T-helper 1 cell treated with Interleukin-12 subunit alpha and Interleukin-12 subunit beta and Interleukin-4 antibody, amounts not matched to agents 30 μg/mL and 1 μg/mL, for 36 hours (primary cell): ENCODE data around the gene TRIM71.

Source experiments
- H3K27ac Mint-ChIP-seq: one replicate; pipeline ENCODE4 v1.8.0; 2021; ENCODE audit warnings: mild to moderate bottlenecking, mixed read lengths
- H3K27me3 Mint-ChIP-seq: one replicate; pipeline ENCODE4 v1.8.0; 2021; ENCODE audit warnings: low read depth, mixed read lengths
- H3K36me3 Mint-ChIP-seq: one replicate; pipeline ENCODE4 v1.8.0; 2021; ENCODE audit warnings: low read depth, mixed read lengths
- H3K4me1 Mint-ChIP-seq: one replicate; pipeline ENCODE4 v1.8.0; 2021; ENCODE audit warnings: low read depth, mixed read lengths
- H3K4me3 Mint-ChIP-seq: one replicate; pipeline ENCODE4 v1.8.0; 2021; ENCODE audit warnings: mild to moderate bottlenecking, moderate library complexity, mixed read lengths
- H3K9me3 Mint-ChIP-seq: one replicate; pipeline ENCODE4 v1.8.0; 2021; ENCODE audit warnings: mixed read lengths

TRIM71 gene

GRCh38 chr3:32831062-32831461 is 13.3 kb downstream of the TRIM71 start:
- Mint-ChIP-seq H3K9me3 (no peaks in the 10 kb centered on the region), H3K27me3 (peaks cover 41% of the 10 kb centered on the region), H3K4me3 (no peak overlapping the region), H3K36me3 (no peaks in the 10 kb centered on the region), H3K4me1 (no peaks in the 10 kb centered on the region), H3K27ac (no peak overlapping the region)

- Mint-ChIP-seq H3K27ac (no peak overlapping the region), H3K27me3 (peaks cover 47% of the 10 kb centered on the region), H3K36me3 (no peaks in the 10 kb centered on the region)
Measured at GRCh38 chr3:32831791-32832190, 14.0 kb downstream of the TRIM71 start.

GRCh38 chr3:32832193-32832592 is 14.4 kb downstream of the TRIM71 start:
- H3K9me3 Mint-ChIP-seq = no peaks in the 10 kb centered on the region
- H3K36me3 Mint-ChIP-seq = no peaks in the 10 kb centered on the region
- H3K27ac Mint-ChIP-seq = no peak overlapping the region
- H3K4me1 Mint-ChIP-seq = no peaks in the 10 kb centered on the region
- no peak overlapping the region for H3K4me3 Mint-ChIP-seq
- H3K27me3 Mint-ChIP-seq = peaks cover 43% of the 10 kb centered on the region

More at GRCh38 chr3:32831791-32832190, 14.0 kb downstream of the TRIM71 start:
- Mint-ChIP-seq H3K9me3 (no peaks in the 10 kb centered on the region), H3K4me3 (no peak overlapping the region), H3K4me1 (no peaks in the 10 kb centered on the region)

DNA sequence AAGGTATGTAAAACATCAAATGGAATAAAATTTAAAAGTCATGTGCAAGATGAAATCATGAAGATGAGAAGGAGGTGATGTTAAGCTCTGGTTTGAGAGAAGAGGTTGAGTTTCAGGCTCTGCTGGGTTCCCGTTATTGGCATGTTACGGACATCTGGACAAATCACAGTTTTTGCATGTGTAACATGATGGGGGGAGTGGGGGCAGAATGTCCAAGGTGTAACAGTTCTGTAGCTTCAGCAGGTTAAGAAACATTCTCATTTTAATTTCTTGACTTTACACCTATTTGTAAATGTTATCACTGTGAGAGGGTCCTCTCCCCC is 17.2 kb downstream of the TRIM71 start:
- Mint-ChIP-seq H3K27me3 (peaks cover 32% of the 10 kb centered on the region), H3K36me3 (no peaks in the 10 kb centered on the region), H3K27ac (no peak overlapping the region), H3K4me3 (no peak overlapping the region), H3K9me3 (no peaks in the 10 kb centered on the region), H3K4me1 (no peaks in the 10 kb centered on the region)

- no peak overlapping the region for H3K27ac Mint-ChIP-seq
- H3K4me1 Mint-ChIP-seq = no peaks in the 10 kb centered on the region
- peaks cover 34% of the 10 kb centered on the region for H3K27me3 Mint-ChIP-seq
- H3K4me3 Mint-ChIP-seq = no peak overlapping the region
- no peaks in the 10 kb centered on the region for H3K9me3 Mint-ChIP-seq
- H3K36me3 Mint-ChIP-seq = no peaks in the 10 kb centered on the region
Measured at GRCh38 chr3:32835961-32836360, 18.2 kb downstream of the TRIM71 start.

- Mint-ChIP-seq H3K9me3 (no peaks in the 10 kb centered on the region), H3K4me1 (no peaks in the 10 kb centered on the region), H3K4me3 (no peak overlapping the region), H3K27me3 (peaks cover 35% of the 10 kb centered on the region), H3K27ac (no peak overlapping the region), H3K36me3 (no peaks in the 10 kb centered on the region)
Measured at GRCh38 chr3:32836601-32837000, 18.8 kb downstream of the TRIM71 start.

DNA sequence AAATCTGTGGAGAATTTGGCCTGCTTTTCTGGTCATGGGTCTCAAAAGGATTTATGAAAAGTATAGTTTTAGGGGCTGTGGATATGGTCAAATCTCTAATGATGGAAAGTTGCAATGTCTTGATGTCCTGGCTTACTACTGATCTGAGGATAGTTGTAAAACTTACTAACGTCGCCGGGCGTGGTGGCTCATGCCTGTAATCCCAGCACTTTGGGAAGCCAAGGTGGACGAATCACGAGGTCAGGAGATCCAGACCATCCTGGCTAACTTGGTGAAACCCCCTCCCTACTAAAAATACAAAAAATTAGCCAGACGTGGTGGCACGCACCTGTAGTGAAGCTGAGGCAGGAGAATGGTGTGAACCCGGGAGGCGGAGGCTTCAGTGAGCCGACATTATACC is 19.6 kb downstream of the TRIM71 start:
- no peak overlapping the region for H3K27ac Mint-ChIP-seq
- H3K9me3 Mint-ChIP-seq = no peaks in the 10 kb centered on the region
- H3K4me3 Mint-ChIP-seq = no peak overlapping the region
- peaks cover 40% of the 10 kb centered on the region for H3K27me3 Mint-ChIP-seq
- H3K4me1 Mint-ChIP-seq = peaks cover 6% of the 10 kb centered on the region
- no peaks in the 10 kb centered on the region for H3K36me3 Mint-ChIP-seq

DNA sequence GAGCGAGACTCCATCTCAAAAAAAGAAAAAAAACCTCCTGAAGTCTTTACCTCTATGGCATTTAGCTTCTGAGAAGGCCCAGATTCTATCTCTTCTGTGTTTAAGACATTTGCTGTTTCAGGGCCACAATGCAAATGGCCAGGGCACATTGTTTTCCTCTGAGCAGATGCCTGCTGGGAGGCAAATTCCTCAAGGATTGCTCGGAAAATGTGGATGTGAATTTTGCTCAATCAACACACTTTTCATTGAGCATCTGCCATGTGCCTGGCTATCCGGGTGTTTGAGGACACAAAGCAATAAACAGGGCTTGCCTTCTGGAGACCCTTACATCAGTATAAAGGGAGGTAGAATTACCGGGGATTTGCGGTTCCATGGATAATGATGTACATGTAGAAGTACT is 20.0 kb downstream of the TRIM71 start:
- peaks cover 40% of the 10 kb centered on the region for H3K27me3 Mint-ChIP-seq
- H3K9me3 Mint-ChIP-seq = no peaks in the 10 kb centered on the region
- H3K36me3 Mint-ChIP-seq = no peaks in the 10 kb centered on the region
- peaks cover 9% of the 10 kb centered on the region for H3K4me1 Mint-ChIP-seq
- H3K27ac Mint-ChIP-seq = no peak overlapping the region
- no peak overlapping the region for H3K4me3 Mint-ChIP-seq

DNA sequence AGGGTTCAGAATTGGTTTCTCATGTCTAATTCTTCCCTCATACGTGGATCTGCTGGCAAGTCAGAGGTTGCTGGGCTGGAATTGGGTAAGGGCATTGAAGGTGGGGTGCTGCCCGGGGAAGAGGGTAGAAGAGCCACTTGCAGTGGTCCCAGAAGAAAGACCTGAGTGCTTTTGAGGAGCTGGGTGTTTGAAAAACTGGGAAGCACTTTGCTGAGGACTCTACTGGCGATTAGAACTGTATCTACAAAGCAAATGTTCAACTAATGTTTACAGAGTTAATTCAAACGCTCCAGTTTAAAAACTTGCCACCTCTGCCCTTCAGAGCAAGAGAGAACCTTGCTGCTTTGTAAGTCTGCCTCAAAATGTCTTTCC is 21.9 kb downstream of the TRIM71 start:
- no peaks in the 10 kb centered on the region for H3K9me3 Mint-ChIP-seq
- H3K4me3 Mint-ChIP-seq = no peak overlapping the region
- peaks cover 31% of the 10 kb centered on the region for H3K27me3 Mint-ChIP-seq
- H3K4me1 Mint-ChIP-seq = peaks cover 11% of the 10 kb centered on the region
- no peak overlapping the region for H3K27ac Mint-ChIP-seq
- H3K36me3 Mint-ChIP-seq = no peaks in the 10 kb centered on the region

- no peaks in the 10 kb centered on the region for H3K36me3 Mint-ChIP-seq
- H3K4me3 Mint-ChIP-seq = no peak overlapping the region
- peaks cover 26% of the 10 kb centered on the region for H3K27me3 Mint-ChIP-seq
- no peaks in the 10 kb centered on the region for H3K9me3 Mint-ChIP-seq
- H3K4me1 Mint-ChIP-seq = peaks cover 11% of the 10 kb centered on the region
- no peak overlapping the region for H3K27ac Mint-ChIP-seq
Measured at GRCh38 chr3:32840086-32840841, 22.5 kb downstream of the TRIM71 start.

- H3K4me1 Mint-ChIP-seq = peaks cover 11% of the 10 kb centered on the region
- no peaks in the 10 kb centered on the region for H3K36me3 Mint-ChIP-seq
- no peak overlapping the region for H3K27ac Mint-ChIP-seq
- peaks cover 19% of the 10 kb centered on the region for H3K27me3 Mint-ChIP-seq
- no peak overlapping the region for H3K4me3 Mint-ChIP-seq
- H3K9me3 Mint-ChIP-seq = no peaks in the 10 kb centered on the region
Measured at GRCh38 chr3:32841341-32841740, 23.5 kb downstream of the TRIM71 start.

GRCh38 chr3:32841867-32842470 is 24.2 kb downstream of the TRIM71 start:
- H3K27ac Mint-ChIP-seq = no peak overlapping the region
- peaks cover 11% of the 10 kb centered on the region for H3K4me1 Mint-ChIP-seq
- H3K36me3 Mint-ChIP-seq = no peaks in the 10 kb centered on the region
- H3K9me3 Mint-ChIP-seq = no peaks in the 10 kb centered on the region
- H3K27me3 Mint-ChIP-seq = peaks cover 20% of the 10 kb centered on the region
- H3K4me3 Mint-ChIP-seq = no peak overlapping the region

GRCh38 chr3:32842531-32842931 is 24.7 kb downstream of the TRIM71 start:
- no peaks in the 10 kb centered on the region for H3K36me3 Mint-ChIP-seq
- H3K4me3 Mint-ChIP-seq = no peak overlapping the region
- peaks cover 11% of the 10 kb centered on the region for H3K4me1 Mint-ChIP-seq
- no peaks in the 10 kb centered on the region for H3K9me3 Mint-ChIP-seq
- H3K27me3 Mint-ChIP-seq = peaks cover 20% of the 10 kb centered on the region
- H3K27ac Mint-ChIP-seq = no peak overlapping the region

- H3K9me3 Mint-ChIP-seq = no peaks in the 10 kb centered on the region
- H3K4me3 Mint-ChIP-seq = no peak overlapping the region
- peaks cover 11% of the 10 kb centered on the region for H3K4me1 Mint-ChIP-seq
Measured at GRCh38 chr3:32842987-32843386, 25.2 kb downstream of the TRIM71 start.

DNA sequence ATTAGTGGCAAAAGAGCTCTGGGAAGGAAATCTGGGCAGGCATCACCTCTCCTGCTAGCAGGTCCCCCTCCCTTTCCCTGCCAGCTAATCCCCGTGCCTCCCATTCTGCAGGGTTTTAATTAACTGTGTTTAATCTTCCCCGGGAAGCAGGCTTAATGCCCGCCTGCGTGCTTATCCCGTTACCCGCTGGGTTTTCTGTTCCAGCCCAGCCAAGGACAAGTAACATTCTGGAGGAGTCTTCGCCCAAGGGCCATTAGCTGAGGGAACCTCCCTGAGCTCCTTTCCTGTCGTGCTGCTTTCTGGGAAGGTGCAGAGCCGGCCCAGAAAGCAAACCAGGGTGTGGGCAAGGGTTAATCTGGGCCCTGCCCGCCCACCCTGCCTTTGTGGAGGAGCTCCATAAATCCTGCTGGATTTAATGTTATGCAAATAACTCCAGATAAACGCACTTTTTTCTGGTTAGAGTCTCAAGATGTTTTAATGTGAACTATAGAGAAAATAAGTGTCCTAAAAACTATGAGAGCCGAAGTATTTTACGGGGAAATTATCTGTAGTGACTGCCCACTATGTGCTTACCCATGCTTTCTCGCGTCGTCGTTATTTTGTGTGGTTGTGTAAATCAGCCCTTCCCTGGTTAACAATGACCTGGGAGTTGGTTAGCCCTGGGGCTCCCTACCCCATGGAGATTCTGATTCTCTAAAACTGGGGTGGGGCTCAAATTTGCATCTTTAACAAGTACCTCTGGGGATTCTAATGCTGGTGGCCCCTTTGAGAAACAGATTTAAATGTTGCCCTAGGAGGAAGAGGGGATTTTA is 25.9 kb downstream of the TRIM71 start:
- Mint-ChIP-seq H3K4me3 (no peak overlapping the region), H3K27ac (no peak overlapping the region), H3K4me1 (peaks cover 11% of the 10 kb centered on the region), H3K36me3 (no peaks in the 10 kb centered on the region), H3K27me3 (peaks cover 20% of the 10 kb centered on the region), H3K9me3 (no peaks in the 10 kb centered on the region)

More at GRCh38 chr3:32842987-32843386, 25.2 kb downstream of the TRIM71 start:
- no peak overlapping the region for H3K27ac Mint-ChIP-seq
- peaks cover 20% of the 10 kb centered on the region for H3K27me3 Mint-ChIP-seq
- H3K36me3 Mint-ChIP-seq = no peaks in the 10 kb centered on the region
